Nephron progenitor cell (in vitro differentiated cells): Measurements from ENCODE around the gene CYB5D1.

Experiments used
- DNase-seq: peaks from one replicate; pipeline ENCODE4 v3.0.0; 2021
- H3K27ac Mint-ChIP-seq: 2 replicates; pipeline ENCODE4 v1.8.0; 2021; ENCODE audit warnings: mild to moderate bottlenecking, moderate library complexity, mixed read lengths
- H3K27me3 Mint-ChIP-seq: 2 replicates; pipeline ENCODE4 v1.8.0; 2021; ENCODE audit warnings: mild to moderate bottlenecking, low read depth, mixed read lengths; ENCODE audit not compliant: poor library complexity
- H3K36me3 Mint-ChIP-seq: 2 replicates; pipeline ENCODE4 v1.8.0; 2021; ENCODE audit warnings: low read depth, mixed read lengths
- H3K4me1 Mint-ChIP-seq: 2 replicates; pipeline ENCODE4 v1.8.0; 2021; ENCODE audit warnings: mixed read lengths
- H3K4me3 Mint-ChIP-seq: 2 replicates; pipeline ENCODE4 v1.8.0; 2021; ENCODE audit warnings: mild to moderate bottlenecking, moderate library complexity, mixed read lengths
- H3K9me3 Mint-ChIP-seq: 2 replicates; pipeline ENCODE4 v1.8.0; 2021; ENCODE audit warnings: mild to moderate bottlenecking, moderate library complexity, mixed read lengths
- CTCF ChIP-seq: fragments of 200-600 bp; sonication (generic); IDR thresholded peaks from 2 replicates; pipeline ENCODE4 v1.5.0; 2021; ENCODE audit warnings: antibody characterized with exemption

Gene CYB5D1

DNA sequence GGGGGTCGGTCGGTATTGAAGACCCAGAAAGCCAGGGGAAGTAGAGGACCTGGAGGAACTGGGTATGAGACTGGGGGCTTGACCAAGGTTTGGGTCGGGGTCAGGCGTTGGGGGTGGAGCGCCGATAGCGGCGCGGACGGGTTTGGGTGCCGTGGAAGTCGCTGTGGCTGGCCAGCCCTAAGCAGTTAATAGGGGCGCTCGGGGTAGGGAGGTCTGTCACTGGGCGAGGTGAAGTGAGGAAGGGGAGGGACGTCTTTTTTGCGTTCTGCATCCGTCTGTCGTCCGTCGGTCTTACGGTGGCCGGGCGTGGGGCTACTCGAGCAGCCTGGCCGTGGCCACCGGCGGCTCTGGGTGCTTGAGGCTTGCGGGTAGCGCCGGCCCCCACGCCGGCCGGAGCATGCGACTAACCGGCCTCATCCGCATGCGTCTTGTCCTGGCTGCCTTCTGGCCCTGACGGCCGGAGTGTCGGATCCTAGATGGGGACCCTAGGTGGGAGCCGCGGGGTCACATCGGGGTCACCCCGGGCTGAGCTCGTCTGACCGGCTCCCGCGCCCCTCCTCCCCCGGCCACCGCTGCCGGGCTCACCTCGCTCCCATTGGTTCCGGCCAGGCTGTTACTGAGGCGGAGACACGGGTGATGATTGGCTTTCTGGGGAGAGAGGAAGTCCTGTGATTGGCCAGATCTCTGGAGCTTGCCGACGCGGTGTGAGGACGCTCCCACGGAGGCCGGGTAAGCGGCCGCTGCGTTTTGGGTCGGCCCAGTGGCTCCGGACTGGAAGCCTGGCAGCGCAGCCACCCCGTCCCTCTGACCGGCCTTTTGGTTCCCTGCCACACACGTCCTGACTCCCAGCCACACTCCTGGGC, 13.3 kb upstream of the CYB5D1 start:
- Mint-ChIP-seq H3K36me3 (peaks cover 22% of the 10 kb centered on the region), H3K27ac (peak overlapping the region; percentile 97), H3K27me3 (no peaks in the 10 kb centered on the region), H3K4me1 (peaks cover 60% of the 10 kb centered on the region), H3K9me3 (no peaks in the 10 kb centered on the region), H3K4me3 (peak overlapping the region; percentile 92)
- peak; percentile 81 for DNase-seq
- TF ChIP-seq CTCF: no peak

DNA sequence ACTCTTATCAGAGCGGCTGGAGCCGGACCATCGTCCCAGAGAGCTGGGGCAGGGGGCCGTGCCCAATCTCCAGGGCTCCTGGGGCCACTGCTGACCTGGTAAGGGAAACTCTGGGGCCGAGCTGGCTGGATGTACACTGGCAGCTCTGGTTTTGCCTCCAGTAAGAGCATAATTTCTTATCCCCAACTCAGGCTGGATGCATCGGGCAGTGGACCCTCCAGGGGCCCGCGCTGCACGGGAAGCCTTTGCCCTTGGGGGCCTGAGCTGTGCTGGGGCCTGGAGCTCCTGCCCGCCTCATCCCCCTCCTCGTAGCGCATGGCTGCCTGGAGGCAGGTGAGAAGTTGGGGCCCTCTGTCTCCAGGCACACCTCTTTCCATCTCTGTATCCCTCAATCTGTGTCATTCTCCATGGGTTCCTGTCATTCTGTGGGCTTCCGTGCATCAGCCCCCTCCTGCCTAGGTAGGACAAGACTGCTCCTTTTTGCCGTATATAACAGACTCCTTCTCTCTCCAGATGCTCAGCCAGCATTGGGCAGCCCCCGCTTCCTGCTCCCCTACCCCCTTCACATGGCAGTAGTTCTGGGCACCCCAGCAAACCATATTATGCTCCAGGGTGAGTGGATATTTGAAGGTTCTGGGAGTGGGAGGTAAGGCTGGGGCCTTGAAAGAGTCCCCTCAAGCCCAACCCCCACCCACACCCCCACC, 12.3 kb upstream of the CYB5D1 start:
- H3K36me3 Mint-ChIP-seq: peaks cover 25% of the 10 kb centered on the region
- peak overlapping the region; percentile 59 for H3K27ac Mint-ChIP-seq
- H3K4me1 Mint-ChIP-seq: peaks cover 50% of the 10 kb centered on the region
- no peaks in the 10 kb centered on the region for H3K27me3 Mint-ChIP-seq
- no peak for TF ChIP-seq CTCF
- no peaks in the 10 kb centered on the region for H3K9me3 Mint-ChIP-seq
- H3K4me3 Mint-ChIP-seq: peak overlapping the region; percentile 92
- DNase-seq: no peak

GRCh38 chr17:7846063-7846735, 11.6 kb upstream of the CYB5D1 start:
- H3K36me3 Mint-ChIP-seq: peaks cover 24% of the 10 kb centered on the region
- no peaks in the 10 kb centered on the region for H3K27me3 Mint-ChIP-seq
- DNase-seq: no peak
- no peak for TF ChIP-seq CTCF
- no peak overlapping the region for H3K27ac Mint-ChIP-seq
- no peaks in the 10 kb centered on the region for H3K9me3 Mint-ChIP-seq
- H3K4me1 Mint-ChIP-seq: peaks cover 43% of the 10 kb centered on the region
- H3K4me3 Mint-ChIP-seq: no peak overlapping the region

- peaks cover 43% of the 10 kb centered on the region for H3K4me1 Mint-ChIP-seq
- peaks cover 29% of the 10 kb centered on the region for H3K36me3 Mint-ChIP-seq
- no peak overlapping the region for H3K27ac Mint-ChIP-seq
- DNase-seq: no peak
- peaks cover 6% of the 10 kb centered on the region for H3K27me3 Mint-ChIP-seq
- H3K4me3 Mint-ChIP-seq: peak overlapping the region; percentile 38
- TF ChIP-seq CTCF: no peak
- H3K9me3 Mint-ChIP-seq: no peaks in the 10 kb centered on the region
These were observed 10.8 kb upstream of the CYB5D1 start for GRCh38 chr17:7846765-7847661.

GRCh38 chr17:7848131-7848579, 9.6 kb upstream of the CYB5D1 start:
- H3K27me3 Mint-ChIP-seq: peaks cover 11% of the 10 kb centered on the region
- no peak overlapping the region for H3K27ac Mint-ChIP-seq
- peaks cover 42% of the 10 kb centered on the region for H3K4me1 Mint-ChIP-seq
- H3K4me3 Mint-ChIP-seq: no peak overlapping the region
- H3K9me3 Mint-ChIP-seq: no peaks in the 10 kb centered on the region
- no peak for DNase-seq
- H3K36me3 Mint-ChIP-seq: peaks cover 39% of the 10 kb centered on the region
- TF ChIP-seq CTCF: no peak
